ENCODE data around the gene GRK5. TPM values are rescaled to one million over a fixed set of nuclear protein-coding genes. Genes with fewer than 3 reads are reported as not detected.

GRK5 gene
- total and polyA plus RNA-seq, 9 of the 15 experiments (the other 6 are each of a cell fraction or from before 2014, with no cell fraction given): 0.46 to 0.83 (median 0.67) TPM; not detected in 2

- peak; percentile 24; the same call in 1 of the 2 replicates for TF ChIP-seq USF2 (CRISPR knock-in tag; IDR thresholded peaks at IDR 0.05)
- TF ChIP-seq ATF7 (IDR thresholded peaks at IDR 0.05): peak; percentile 42; the same call in 1 of the 2 replicates
- TF ChIP-seq ZFX (CRISPR knock-in tag; IDR thresholded peaks at IDR 0.05): peak; percentile 93
- TF ChIP-seq NCOR1 (IDR thresholded peaks at IDR 0.05): no peak
- TF ChIP-seq ZNF274 (IDR thresholded peaks at IDR 0.05; ENCODE audit: borderline replicate concordance, low read depth, low read length): no peak
- TF ChIP-seq ZNF639 (CRISPR knock-in tag; conservative IDR thresholded peaks at IDR 0.05 in 1 of 2, IDR thresholded peaks at IDR 0.05 in 1 of 2): 0 out of 4 replicates have a peak, but pooled peaks of 1 of the 2 experiments have one; percentile 35
- TF ChIP-seq FIP1L1 (IDR thresholded peaks at IDR 0.05; ENCODE audit: low read depth, low read length, poor library complexity, severe bottlenecking): no peak
- TF ChIP-seq GMEB1 (CRISPR knock-in tag; IDR thresholded peaks at IDR 0.05): no peak
- peak; percentile 87 for TF ChIP-seq ZBTB2 (IDR thresholded peaks at IDR 0.05)
- TF ChIP-seq XRCC5 (IDR thresholded peaks at IDR 0.05; ENCODE audit: low read depth, low read length): no peak
- peak; percentile 96 for TF ChIP-seq SUPT5H (IDR thresholded peaks at IDR 0.05)
- no peak for TF ChIP-seq DIDO1 (tag; IDR thresholded peaks at IDR 0.05; ENCODE audit: low read depth)
- TF ChIP-seq MBD1 (CRISPR knock-in tag; IDR thresholded peaks at IDR 0.05): no peak
- 0 out of 2 replicates have a peak, but pooled peaks have one; percentile 23 for TF ChIP-seq ETV1 (tag; conservative IDR thresholded peaks at IDR 0.05; ENCODE audit: low read depth)
- peak; percentile 50 for TF ChIP-seq C11orf30 (IDR thresholded peaks at IDR 0.05; ENCODE audit: low read depth)
- 0 out of 2 replicates have a peak, but pooled peaks have one; percentile 10 for TF ChIP-seq ESRRA (IDR thresholded peaks at IDR 0.05; ENCODE audit: borderline replicate concordance, low read depth)
- TF ChIP-seq BRF2 (IDR thresholded peaks at IDR 0.05; ENCODE audit: borderline replicate concordance, insufficient read depth, insufficient read length): no peak
- TF ChIP-seq TAF7 (tag; IDR thresholded peaks at IDR 0.05): peak; percentile 87
Observed at GRCh38 chr10:119178372-119179119, 28.8 kb upstream of the GRK5 start, which contains the start of gene PRDX3 (continued).

Data from K562 (cell line).